HG03159 (cell line): ENCODE results near the gene CNNM3.

Experiments used
- ATAC-seq: cut with Tn5 transposase; IDR thresholded peaks from one replicate; pipeline ENCODE4 v1.9.1; 2021; ENCODE audit warnings: mild to moderate bottlenecking, moderate library complexity; ENCODE audit not compliant: unreplicated experiment

Gene CNNM3

GRCh38 chr2:96874198-96874831 lies 58.2 kb downstream of the CNNM3 start:
- ATAC-seq, result no peak

- no peak for ATAC-seq
Observed at GRCh38 chr2:96875498-96876268, 59.6 kb downstream of the CNNM3 start.

GRCh38 chr2:96876269-96877041 lies 60.4 kb downstream of the CNNM3 start:
- no peak for ATAC-seq

DNA sequence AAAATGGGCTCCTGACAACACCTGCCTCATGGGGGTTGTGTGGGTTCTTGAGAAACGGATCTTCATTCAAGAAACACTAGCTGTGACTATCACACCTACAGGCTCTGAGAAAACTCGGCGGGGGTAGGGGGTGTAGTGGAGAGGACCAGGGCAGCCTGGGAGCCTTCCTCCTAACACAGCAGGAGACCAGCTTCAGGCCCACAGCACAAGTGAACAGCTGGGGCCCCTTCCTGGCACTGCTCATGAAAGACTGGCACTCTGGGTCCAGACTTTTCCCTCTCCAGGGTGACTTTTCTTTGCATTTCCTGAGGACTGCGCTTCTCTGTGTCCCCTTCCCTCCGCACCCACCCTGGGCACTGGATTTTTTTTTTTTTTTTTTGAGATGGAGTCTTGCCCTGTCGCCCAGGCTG lies 61.0 kb downstream of the CNNM3 start:
- ATAC-seq, result no peak

- ATAC-seq, result no peak
Observed at GRCh38 chr2:96877631-96878092, 61.6 kb downstream of the CNNM3 start.

GRCh38 chr2:96878171-96878570 lies 62.1 kb downstream of the CNNM3 start:
- ATAC-seq, result no peak

GRCh38 chr2:96878796-96879544 lies 62.9 kb downstream of the CNNM3 start:
- no peak for ATAC-seq

DNA sequence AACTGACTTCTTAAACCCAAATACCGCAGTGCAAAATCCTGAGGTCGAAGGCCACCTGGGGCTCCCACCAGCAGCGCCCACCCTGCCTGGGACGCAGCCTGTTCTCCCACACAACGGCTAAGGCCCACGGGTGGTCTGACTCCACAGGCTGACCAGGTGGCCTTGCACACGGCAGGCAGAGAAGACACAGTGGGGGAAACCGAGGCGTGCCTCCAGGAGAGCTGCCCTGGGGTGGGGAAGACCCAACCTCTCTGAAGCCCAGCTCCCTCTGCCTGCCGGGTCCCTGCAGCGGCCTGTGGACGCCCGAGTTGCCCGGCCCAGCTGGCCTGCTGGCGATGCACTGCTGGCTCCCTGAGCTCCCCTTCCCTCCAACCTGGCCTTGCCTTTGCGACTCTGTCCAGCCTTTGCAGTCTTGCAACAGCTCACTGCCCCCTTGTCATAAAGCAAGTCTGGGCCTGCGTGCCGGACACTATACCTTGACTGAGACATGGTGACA lies 63.5 kb downstream of the CNNM3 start:
- no peak for ATAC-seq

- no peak for ATAC-seq
Observed at GRCh38 chr2:96880891-96881273, 64.8 kb downstream of the CNNM3 start.

DNA sequence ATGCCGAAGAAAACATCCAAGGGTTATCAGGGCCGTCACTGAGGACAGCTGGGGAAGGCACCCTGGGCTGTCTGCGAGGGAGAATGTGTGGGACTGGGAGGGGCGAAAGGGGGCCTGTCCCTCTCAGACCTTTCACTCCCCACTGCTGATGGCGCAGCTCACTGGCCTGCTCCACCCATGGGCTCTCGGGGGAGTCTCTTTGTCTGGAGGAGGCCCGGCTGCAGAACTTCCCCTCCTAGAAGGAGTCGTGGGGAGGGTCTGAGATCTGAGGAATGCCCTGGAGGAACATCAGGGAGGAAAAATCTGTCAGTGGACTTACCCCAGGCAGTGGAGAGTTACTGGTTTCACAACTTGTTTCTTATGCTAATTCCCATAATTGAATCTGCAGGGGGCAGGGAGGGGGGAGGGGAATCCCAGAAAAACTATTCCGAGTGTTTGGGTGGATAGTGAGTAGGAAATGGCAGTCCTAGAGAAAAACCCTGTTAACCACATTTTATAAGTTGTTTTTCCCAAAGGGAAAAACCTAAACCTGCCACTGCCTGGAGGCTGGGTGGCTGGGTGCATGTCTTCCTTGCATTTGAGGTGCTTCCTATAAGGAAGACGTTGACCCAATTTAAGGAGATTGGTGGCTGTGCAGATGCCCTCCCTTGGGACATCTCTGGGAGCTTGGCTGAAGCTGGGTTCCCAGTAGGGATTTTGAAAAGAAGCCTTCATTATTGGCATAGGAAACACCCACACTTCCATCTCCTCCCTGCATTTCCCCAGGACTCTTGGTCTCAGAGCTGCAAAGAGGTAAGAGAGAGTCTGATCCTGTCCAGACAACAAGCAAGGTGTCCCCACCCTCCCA lies 65.5 kb downstream of the CNNM3 start:
- ATAC-seq, result no peak

DNA sequence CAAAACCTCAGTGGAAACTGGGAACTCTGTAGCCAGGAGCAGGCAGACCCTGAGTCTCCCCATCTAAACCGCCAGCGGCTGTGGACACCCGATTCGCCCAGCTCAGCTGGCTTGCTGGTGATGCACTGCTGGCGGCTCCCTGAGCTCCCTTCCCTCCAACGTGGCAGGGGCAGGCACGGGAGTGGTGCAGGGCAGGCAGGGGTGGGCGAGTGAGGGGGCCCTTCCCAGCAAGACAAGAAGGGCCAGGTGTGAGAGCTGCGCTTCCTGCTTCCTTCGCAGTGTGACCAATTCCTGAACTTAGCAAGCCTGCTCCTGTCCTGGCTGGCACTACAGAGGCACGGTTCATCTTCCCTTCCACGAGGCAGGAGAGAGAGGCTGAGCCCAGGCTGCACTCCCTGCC lies 66.2 kb downstream of the CNNM3 start:
- no peak for ATAC-seq

- no peak for ATAC-seq
Observed at GRCh38 chr2:96882906-96883305, 66.8 kb downstream of the CNNM3 start.

DNA sequence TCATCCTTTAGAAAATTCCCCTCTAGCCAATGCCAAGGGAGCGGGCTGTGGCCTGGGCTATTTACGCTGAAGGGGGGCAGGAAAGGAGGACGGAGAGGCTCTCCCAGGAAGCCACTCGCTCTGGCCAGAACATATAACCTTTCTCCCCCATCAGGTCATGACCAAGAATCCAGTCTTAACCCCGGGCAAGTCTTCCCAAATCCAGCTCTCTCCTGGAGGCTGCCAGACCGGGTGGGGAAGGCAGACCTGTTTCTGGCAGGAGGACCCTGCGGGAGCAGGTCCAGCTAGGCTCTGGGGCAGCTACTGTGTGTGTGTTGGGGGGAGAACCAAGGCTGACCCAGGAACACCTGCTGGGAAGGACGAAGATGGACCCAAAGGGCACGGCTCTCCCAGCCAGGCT lies 67.2 kb downstream of the CNNM3 start:
- ATAC-seq, result no peak
